ENCODE measurements around the gene UBASH3A.

The UBASH3A gene

DNA sequence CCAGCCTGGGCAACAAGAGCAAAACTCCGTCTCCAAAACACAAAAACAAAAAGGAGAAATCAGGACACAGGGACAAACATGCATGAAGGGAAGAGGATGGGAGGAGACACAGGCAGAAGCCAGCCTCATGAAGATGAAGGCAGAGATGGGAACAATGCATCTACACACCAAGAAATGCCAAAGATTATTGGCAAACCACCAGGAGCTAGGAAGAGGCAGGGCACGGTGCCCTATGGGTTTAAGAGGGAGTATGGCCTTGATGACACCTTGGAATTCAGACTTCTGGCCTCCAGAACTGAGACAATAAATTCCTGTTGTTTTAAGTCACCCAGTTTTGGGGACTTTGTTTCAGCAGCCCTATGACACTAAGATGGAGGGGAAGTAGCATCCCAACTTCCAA, 13.0 kb upstream of the UBASH3A start:
- no peak overlapping the region for H3K4me3 ChIP-seq (ENCODE audit: extremely low read depth, insufficient read depth, low read length, poor library complexity, severe bottlenecking)
- 100% methylated on average over 1 of the region's 2 CpGs; no CpG with 5 or more reads in 1 of the 2 experiments for WGBS, 2 experiments (ENCODE audit: insufficient coverage in 2 of 2)
- peaks cover 6% of the 10 kb centered on the region for H3K4me1 ChIP-seq (ENCODE audit: control insufficient read depth, insufficient read depth, low read length, poor library complexity, severe bottlenecking)
- no peaks in the 10 kb centered on the region for H3K9me3 ChIP-seq (ENCODE audit: control insufficient read depth, low read length)
- no peaks in the 10 kb centered on the region for H3K36me3 ChIP-seq (ENCODE audit: control insufficient read depth, insufficient read depth, low read length)
- H3K27ac ChIP-seq (ENCODE audit: low read depth, low read length, severe bottlenecking): no peak overlapping the region

DNA sequence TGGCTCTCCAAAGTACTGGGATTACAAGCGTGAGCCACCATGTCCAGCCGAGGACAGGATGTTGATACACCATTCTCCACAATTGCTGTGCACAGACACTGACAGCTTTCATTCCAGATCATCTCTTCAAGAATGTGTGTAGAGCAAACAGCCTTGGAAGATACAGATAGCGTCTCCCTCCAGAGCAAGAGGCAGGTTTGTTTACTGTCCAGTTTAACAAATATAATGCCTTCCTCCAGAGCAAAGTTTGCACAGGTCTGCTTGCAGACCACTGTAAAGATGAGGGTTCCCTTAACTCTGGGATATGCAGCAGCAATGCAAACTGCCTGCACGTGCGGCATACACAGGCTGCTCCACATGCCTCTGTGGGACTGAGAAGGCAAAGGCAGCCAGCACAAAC, 12.4 kb upstream of the UBASH3A start:
- WGBS, 2 experiments (ENCODE audit: insufficient coverage in 2 of 2): 88 to 93% methylated on average over 3 to 4 of the region's 5 CpGs
- peaks cover 6% of the 10 kb centered on the region for H3K4me1 ChIP-seq (ENCODE audit: control insufficient read depth, insufficient read depth, low read length, poor library complexity, severe bottlenecking)

DNA sequence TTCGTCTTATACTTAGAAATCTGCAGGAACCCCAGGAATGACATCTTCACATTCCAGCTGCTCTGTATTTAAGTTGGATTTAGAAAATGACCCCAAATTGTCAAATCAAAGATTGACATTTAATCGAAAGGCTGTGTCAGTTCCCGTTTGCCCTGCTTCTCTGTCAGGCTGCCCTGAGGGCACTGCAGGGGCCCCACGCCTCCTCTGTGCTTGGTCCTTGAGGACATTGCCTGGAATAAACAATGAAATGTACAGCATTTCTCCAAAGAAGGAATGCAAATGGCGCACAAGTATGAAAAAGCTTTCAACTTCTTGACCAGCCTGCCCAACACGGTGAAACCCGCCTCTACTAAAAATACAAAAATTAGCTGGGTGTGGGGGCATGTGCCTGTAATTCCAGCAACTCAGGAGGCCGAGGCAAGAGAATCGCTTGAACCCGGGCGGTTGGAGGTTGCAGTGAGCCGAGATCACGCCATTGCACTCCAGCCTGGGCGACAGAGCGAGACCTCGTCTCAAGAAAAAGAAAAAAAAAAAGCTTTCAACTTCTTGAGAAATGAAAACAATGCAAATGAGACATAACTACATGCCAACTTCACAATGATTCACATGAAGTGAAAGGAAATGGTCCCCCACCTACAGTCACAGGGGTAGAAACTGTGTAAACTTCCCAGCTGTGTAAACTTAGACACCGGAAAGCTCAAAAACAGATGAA, 10.8 kb upstream of the UBASH3A start:
- 89 to 93% methylated on average over 12 to 14 of the region's 17 CpGs for WGBS, 2 experiments (ENCODE audit: insufficient coverage in 2 of 2)
- Histone ChIP-seq H3K4me3 (ENCODE audit: extremely low read depth, insufficient read depth, low read length, poor library complexity, severe bottlenecking) (no peak overlapping the region), H3K36me3 (ENCODE audit: control insufficient read depth, insufficient read depth, low read length) (no peaks in the 10 kb centered on the region), H3K27ac (ENCODE audit: low read depth, low read length, severe bottlenecking) (no peak overlapping the region), H3K4me1 (ENCODE audit: control insufficient read depth, insufficient read depth, low read length, poor library complexity, severe bottlenecking) (peaks cover under 1% of the 10 kb centered on the region), H3K9me3 (ENCODE audit: control insufficient read depth, low read length) (no peaks in the 10 kb centered on the region)

More for the DNA sequence above, 12.4 kb upstream of the UBASH3A start:
- H3K9me3 ChIP-seq (ENCODE audit: control insufficient read depth, low read length): no peaks in the 10 kb centered on the region
- no peak overlapping the region for H3K27ac ChIP-seq (ENCODE audit: low read depth, low read length, severe bottlenecking)
- H3K4me3 ChIP-seq (ENCODE audit: extremely low read depth, insufficient read depth, low read length, poor library complexity, severe bottlenecking): no peak overlapping the region
- no peaks in the 10 kb centered on the region for H3K36me3 ChIP-seq (ENCODE audit: control insufficient read depth, insufficient read depth, low read length)

DNA sequence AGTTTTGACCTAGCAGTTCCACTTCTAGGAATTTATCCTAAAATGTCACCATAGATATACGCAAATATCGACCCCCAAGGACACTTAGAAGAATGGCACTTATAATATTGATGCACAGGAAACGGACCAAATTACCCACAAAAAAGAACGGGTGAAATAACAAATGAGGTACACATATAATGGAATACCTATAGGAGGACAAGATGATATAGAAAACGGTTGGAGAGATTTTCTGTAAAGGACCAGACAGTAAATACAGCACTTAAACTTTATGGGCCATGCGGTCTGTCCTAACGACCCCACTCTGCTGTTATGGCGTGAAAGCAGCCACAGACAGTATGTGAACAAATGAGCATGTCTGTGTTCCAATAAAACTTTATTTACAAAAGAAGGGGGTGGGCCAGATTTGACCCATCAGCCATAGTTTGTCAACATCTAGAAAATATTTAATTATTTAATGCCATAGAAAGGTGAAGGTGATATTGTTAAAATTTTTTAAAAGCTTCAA, 10.2 kb upstream of the UBASH3A start:
- WGBS, 2 experiments (ENCODE audit: insufficient coverage in 2 of 2): 86 to 87% methylated on average over 3 to 7 of the region's 8 CpGs
- Histone ChIP-seq H3K36me3 (ENCODE audit: control insufficient read depth, insufficient read depth, low read length) (no peaks in the 10 kb centered on the region), H3K4me1 (ENCODE audit: control insufficient read depth, insufficient read depth, low read length, poor library complexity, severe bottlenecking) (no peaks in the 10 kb centered on the region), H3K27ac (ENCODE audit: low read depth, low read length, severe bottlenecking) (no peak overlapping the region), H3K9me3 (ENCODE audit: control insufficient read depth, low read length) (no peaks in the 10 kb centered on the region), H3K4me3 (ENCODE audit: extremely low read depth, insufficient read depth, low read length, poor library complexity, severe bottlenecking) (no peak overlapping the region)

DNA sequence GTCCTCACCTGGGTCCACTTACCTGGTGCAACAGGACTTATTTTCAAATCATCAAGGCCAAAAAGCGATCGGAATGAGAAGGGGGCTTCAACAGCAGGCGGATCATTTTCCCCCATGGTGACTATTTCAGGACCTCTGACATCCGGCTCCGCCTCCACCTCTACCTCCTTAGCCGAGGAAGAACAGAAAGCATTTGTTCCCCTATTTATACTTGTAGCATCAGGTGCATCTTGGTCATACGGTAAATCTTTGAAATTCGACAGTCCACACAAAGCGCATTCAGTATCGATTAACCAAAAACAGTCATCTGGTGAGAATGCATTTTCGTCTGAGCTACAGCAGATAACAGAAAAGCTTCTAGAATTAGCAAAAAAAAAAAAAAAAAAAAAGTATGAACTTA, 8.4 kb upstream of the UBASH3A start:
- H3K27ac ChIP-seq (ENCODE audit: low read depth, low read length, severe bottlenecking): no peak overlapping the region
- WGBS, 2 experiments (ENCODE audit: insufficient coverage in 2 of 2): 93 to 95% methylated on average over 10 to 11 of the region's 11 CpGs
- H3K36me3 ChIP-seq (ENCODE audit: control insufficient read depth, insufficient read depth, low read length): no peaks in the 10 kb centered on the region
- H3K4me1 ChIP-seq (ENCODE audit: control insufficient read depth, insufficient read depth, low read length, poor library complexity, severe bottlenecking): no peaks in the 10 kb centered on the region
- no peaks in the 10 kb centered on the region for H3K9me3 ChIP-seq (ENCODE audit: control insufficient read depth, low read length)
- no peak overlapping the region for H3K4me3 ChIP-seq (ENCODE audit: extremely low read depth, insufficient read depth, low read length, poor library complexity, severe bottlenecking)

DNA sequence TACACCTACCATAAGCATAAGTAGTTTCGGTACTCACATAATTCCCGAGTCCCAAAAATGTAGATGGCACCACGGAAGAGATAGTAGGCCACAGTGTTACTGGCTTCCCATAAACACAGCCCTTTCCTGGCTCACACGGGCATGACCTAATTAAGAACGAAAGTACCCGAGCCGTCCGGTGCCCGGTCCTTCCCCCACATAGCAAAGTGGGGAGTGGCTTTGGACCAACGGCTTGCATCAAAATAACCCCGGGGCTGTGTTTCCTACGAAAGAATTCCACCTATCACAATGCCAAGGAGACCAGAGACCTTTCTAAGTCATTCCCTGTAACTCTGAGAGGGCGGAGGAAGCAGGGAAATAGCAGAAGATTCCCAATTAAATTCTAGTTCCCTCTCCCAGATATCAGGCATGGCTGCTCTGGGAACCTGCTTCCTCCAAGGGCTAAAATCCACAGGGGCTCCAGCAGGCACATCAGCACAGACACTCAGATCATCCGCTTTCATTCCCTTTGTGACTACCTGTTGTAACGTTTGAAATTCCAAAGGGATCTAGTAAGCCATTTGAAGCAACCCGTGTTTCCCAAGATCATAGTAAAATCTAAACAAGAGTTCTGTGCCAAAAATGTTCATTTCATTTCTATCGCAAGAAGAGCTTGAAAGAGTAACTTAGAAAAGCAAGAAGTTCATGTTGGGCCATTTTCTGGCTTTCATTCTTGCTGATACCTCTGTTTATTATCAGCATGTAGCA, 7.6 kb upstream of the UBASH3A start, which contains the start of gene TMPRSS3:
Gene TMPRSS3, minus strand, starts transcription at position 148 of the 747 bp plus-strand sequence. CDS start 635 bp downstream, outside the sequence.
- 87 to 94% methylated on average over 13 to 16 of the region's 17 CpGs for WGBS, 2 experiments (ENCODE audit: insufficient coverage in 2 of 2)
- H3K9me3 ChIP-seq (ENCODE audit: control insufficient read depth, low read length): no peaks in the 10 kb centered on the region
- H3K36me3 ChIP-seq (ENCODE audit: control insufficient read depth, insufficient read depth, low read length): no peaks in the 10 kb centered on the region
- no peaks in the 10 kb centered on the region for H3K4me1 ChIP-seq (ENCODE audit: control insufficient read depth, insufficient read depth, low read length, poor library complexity, severe bottlenecking)
- no peak within 1 kb of the TSS for H3K4me3 ChIP-seq (ENCODE audit: extremely low read depth, insufficient read depth, low read length, poor library complexity, severe bottlenecking)
- H3K27ac ChIP-seq (ENCODE audit: low read depth, low read length, severe bottlenecking): no peak within 1 kb of the TSS

DNA sequence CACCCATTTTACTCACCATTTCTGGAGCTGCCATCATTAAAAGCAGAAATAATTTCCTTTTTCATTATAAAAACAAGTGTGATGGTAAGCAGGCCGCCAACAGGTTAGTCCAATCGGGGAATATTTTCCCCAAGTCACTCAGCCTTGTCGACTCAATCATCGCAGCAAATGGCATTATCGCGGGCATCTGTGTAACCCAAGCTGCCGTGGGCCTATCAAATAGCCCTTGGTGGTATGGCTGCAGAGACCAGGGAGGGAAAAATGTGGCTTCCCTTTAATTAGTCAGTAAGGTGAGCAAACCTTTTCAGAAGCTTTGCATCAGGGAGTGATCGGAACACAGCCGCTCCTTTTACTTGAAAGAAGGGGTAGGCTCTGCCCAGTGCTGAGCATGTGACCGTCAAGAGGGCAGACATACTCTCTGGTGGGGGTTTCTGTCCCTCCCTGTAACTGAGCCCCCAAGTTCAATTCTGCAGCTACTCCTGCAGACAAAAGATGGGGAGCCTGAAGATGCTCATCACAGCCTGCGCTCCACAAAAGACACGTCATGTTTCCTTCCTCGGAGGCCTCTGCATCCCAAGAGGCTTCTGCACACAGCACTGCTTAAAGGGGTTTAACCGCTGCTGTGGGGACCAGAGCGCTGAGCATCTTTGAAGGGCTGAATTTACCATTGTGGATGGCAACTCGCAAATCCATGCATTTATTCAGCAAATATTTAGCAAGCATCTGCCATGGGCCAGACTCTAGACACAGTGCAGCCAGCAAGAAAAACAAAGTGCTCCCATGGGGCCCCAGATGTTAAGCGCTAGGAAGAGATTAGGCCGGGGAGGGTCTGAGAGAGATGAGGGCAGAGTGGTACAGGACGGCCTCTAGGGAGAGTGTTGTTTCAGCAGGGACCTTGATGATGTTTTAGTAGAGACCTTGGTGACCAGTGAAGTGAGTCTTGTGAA, 6.6 kb upstream of the UBASH3A start:
- H3K4me1 ChIP-seq (ENCODE audit: control insufficient read depth, insufficient read depth, low read length, poor library complexity, severe bottlenecking): no peaks in the 10 kb centered on the region
- H3K9me3 ChIP-seq (ENCODE audit: control insufficient read depth, low read length): no peaks in the 10 kb centered on the region
- no peak overlapping the region for H3K4me3 ChIP-seq (ENCODE audit: extremely low read depth, insufficient read depth, low read length, poor library complexity, severe bottlenecking)
- 88 to 91% methylated on average over 17 to 18 of the region's 19 CpGs for WGBS, 2 experiments (ENCODE audit: insufficient coverage in 2 of 2)
- no peak overlapping the region for H3K27ac ChIP-seq (ENCODE audit: low read depth, low read length, severe bottlenecking)
- H3K36me3 ChIP-seq (ENCODE audit: control insufficient read depth, insufficient read depth, low read length): no peaks in the 10 kb centered on the region

DNA sequence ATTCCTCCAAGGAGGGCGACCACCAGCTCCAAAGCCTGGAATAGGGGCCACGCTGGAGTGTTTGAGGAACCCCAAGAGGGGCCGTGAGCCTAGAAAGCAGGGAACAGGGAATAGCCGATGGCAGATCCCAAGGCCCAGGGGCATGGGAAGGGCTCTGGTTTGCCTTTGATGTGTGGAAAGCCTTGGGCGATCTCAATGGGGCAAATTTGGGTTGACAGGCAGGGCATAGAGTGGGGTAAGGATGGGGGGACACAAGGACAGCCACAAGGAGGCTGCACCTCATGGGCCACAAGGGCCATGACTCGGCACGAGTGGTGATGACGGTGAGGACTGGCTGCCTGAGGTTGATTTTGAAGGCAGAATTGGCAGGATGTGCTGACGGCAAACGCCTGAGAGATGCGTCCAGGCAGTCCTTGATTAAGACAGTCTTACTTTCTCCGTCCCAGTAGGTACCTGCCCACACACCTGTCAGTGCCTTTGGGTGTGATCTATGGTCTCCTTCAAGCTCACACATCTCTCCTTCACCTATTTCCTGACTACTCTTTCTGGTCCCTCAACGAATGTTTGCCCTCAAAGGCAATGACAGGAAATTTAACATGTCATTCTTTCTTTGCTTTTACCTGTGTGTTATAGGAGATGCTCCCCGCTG, 5.8 kb upstream of the UBASH3A start:
- Histone ChIP-seq H3K27ac (ENCODE audit: low read depth, low read length, severe bottlenecking) (no peak overlapping the region), H3K4me3 (ENCODE audit: extremely low read depth, insufficient read depth, low read length, poor library complexity, severe bottlenecking) (no peak overlapping the region), H3K36me3 (ENCODE audit: control insufficient read depth, insufficient read depth, low read length) (no peaks in the 10 kb centered on the region), H3K9me3 (ENCODE audit: control insufficient read depth, low read length) (no peaks in the 10 kb centered on the region), H3K4me1 (ENCODE audit: control insufficient read depth, insufficient read depth, low read length, poor library complexity, severe bottlenecking) (no peaks in the 10 kb centered on the region)
- 90 to 94% methylated on average over 11 to 13 of the region's 14 CpGs for WGBS, 2 experiments (ENCODE audit: insufficient coverage in 2 of 2)

DNA sequence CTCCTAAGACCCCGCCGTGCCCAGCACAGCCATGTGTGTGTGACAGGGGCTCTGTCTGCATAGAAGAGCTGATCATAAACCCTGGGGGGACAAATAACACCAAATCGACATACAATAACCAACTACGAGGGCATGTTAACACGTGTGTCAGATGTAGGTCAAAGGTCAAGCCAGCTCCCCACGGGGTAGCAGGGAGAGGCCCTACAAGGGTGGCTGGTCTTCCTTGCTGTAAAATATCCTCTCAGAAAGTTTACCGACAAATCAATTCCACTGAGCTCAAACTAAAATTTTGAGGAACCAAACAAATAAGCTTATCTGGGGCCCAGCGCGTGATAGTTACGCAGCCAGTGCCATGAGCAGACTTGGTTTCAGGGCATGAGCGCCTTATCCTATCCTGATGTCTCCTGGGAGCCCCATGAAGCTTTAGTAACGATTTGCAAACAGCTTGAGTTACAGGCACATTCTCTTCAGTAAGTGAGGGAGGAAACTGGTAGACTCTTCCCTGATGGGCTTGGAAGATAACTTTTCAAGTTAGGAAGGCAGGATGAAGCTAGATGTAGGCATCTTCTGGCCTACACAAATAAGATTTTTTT, 5.2 kb upstream of the UBASH3A start:
- H3K4me1 ChIP-seq (ENCODE audit: control insufficient read depth, insufficient read depth, low read length, poor library complexity, severe bottlenecking): no peaks in the 10 kb centered on the region
- no peaks in the 10 kb centered on the region for H3K9me3 ChIP-seq (ENCODE audit: control insufficient read depth, low read length)
- WGBS, 2 experiments (ENCODE audit: insufficient coverage in 2 of 2): 79 to 83% methylated on average over 8 to 12 of the region's 12 CpGs
- no peak overlapping the region for H3K4me3 ChIP-seq (ENCODE audit: extremely low read depth, insufficient read depth, low read length, poor library complexity, severe bottlenecking)
- no peaks in the 10 kb centered on the region for H3K36me3 ChIP-seq (ENCODE audit: control insufficient read depth, insufficient read depth, low read length)
- no peak overlapping the region for H3K27ac ChIP-seq (ENCODE audit: low read depth, low read length, severe bottlenecking)

Data from mesodermal cell (in vitro differentiated cells).